ENCODE data around the gene GATD1. TPM values are rescaled to one million over a fixed set of nuclear protein-coding genes. Genes with fewer than 3 reads are reported as not detected.

GATD1 gene
- total and polyA plus RNA-seq, 2 experiments from 2014 or later, result 39.3 to 51.0 TPM

DNA sequence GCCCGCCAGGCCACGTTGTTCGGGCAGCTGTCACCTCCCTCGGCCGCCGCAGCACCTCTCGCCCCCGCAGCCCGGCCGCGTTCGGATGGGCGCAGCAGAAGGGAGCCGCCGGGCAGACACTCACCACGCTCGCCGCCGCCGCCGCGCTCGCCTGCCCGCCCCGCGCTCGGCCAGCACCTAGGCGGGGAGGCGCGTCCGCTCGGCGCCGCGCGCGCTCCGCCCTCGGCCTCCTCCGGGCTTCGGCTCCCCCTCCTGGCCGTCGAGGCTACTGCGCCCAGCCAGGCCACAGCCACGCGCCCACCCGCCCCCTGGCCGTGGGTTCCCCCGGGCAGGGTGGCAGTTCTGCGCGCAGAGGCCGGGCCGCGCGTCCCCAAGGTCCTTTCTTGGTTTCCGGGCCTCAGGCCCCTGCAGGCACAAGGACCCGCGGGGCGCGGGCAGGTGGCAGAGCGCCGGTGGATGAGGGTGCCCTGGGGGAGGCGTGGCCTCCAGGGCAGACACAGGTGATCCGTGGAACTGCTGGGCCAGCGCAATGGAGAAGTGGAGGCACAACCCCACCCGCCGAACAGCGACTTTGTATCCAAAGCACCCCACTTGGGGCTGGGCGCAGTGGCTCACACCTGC is 20.9 kb upstream of the GATD1 start, which contains the start of gene SLC25A22:
Gene SLC25A22, minus strand, starts transcription at position 189 of the 621 bp plus-strand sequence. CDS start 3,275 bp downstream, outside the sequence.
- peaks cover 5% of the 10 kb centered on the region for H3K27me3 Mint-ChIP-seq (ENCODE audit: insufficient read depth, low read depth, poor library complexity)
- H3K4me1 ChIP-seq (ENCODE audit: insufficient read depth), result peaks cover 8% of the 10 kb centered on the region; the same call in 1 of the 2 replicates
- peak within 1 kb of the TSS; percentile 81 for H3K4me3 Mint-ChIP-seq
- H3K79me2 ChIP-seq (replicated peaks; ENCODE audit: insufficient read depth), result no peaks in the 10 kb centered on the region; the same call in 1 of the 2 replicates
- H3K27me3 ChIP-seq (ENCODE audit: insufficient read depth), result no peaks in the 10 kb centered on the region
- TF ChIP-seq, protein P1, sequence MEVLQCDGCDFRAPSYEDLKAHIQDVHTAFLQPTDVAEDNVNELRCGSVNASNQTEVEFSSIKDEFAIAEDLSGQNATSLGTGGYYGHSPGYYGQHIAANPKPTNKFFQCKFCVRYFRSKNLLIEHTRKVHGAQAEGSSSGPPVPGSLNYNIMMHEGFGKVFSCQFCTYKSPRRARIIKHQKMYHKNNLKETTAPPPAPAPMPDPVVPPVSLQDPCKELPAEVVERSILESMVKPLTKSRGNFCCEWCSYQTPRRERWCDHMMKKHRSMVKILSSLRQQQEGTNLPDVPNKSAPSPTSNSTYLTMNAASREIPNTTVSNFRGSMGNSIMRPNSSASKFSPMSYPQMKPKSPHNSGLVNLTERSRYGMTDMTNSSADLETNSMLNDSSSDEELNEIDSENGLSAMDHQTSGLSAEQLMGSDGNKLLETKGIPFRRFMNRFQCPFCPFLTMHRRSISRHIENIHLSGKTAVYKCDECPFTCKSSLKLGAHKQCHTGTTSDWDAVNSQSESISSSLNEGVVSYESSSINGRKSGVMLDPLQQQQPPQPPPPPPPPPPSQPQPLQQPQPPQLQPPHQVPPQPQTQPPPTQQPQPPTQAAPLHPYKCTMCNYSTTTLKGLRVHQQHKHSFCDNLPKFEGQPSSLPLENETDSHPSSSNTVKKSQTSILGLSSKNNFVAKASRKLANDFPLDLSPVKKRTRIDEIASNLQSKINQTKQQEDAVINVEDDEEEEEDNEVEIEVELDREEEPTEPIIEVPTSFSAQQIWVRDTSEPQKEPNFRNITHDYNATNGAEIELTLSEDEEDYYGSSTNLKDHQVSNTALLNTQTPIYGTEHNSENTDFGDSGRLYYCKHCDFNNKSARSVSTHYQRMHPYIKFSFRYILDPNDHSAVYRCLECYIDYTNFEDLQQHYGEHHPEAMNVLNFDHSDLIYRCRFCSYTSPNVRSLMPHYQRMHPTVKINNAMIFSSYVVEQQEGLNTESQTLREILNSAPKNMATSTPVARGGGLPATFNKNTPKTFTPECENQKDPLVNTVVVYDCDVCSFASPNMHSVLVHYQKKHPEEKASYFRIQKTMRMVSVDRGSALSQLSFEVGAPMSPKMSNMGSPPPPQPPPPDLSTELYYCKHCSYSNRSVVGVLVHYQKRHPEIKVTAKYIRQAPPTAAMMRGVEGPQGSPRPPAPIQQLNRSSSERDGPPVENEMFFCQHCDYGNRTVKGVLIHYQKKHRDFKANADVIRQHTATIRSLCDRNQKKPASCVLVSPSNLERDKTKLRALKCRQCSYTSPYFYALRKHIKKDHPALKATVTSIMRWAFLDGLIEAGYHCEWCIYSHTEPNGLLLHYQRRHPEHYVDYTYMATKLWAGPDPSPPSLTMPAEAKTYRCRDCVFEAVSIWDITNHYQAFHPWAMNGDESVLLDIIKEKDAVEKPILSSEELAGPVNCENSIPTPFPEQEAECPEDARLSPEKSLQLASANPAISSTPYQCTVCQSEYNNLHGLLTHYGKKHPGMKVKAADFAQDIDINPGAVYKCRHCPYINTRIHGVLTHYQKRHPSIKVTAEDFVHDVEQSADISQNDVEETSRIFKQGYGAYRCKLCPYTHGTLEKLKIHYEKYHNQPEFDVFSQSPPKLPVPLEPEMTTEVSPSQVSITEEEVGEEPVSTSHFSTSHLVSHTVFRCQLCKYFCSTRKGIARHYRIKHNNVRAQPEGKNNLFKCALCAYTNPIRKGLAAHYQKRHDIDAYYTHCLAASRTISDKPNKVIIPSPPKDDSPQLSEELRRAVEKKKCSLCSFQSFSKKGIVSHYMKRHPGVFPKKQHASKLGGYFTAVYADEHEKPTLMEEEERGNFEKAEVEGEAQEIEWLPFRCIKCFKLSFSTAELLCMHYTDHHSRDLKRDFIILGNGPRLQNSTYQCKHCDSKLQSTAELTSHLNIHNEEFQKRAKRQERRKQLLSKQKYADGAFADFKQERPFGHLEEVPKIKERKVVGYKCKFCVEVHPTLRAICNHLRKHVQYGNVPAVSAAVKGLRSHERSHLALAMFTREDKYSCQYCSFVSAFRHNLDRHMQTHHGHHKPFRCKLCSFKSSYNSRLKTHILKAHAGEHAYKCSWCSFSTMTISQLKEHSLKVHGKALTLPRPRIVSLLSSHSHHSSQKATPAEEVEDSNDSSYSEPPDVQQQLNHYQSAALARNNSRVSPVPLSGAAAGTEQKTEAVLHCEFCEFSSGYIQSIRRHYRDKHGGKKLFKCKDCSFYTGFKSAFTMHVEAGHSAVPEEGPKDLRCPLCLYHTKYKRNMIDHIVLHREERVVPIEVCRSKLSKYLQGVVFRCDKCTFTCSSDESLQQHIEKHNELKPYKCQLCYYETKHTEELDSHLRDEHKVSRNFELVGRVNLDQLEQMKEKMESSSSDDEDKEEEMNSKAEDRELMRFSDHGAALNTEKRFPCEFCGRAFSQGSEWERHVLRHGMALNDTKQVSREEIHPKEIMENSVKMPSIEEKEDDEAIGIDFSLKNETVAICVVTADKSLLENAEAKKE (CRISPR knock-in tag; IDR thresholded peaks at IDR 0.05), result no peak
- TF ChIP-seq POLR2AphosphoS5 (IDR thresholded peaks at IDR 0.05; ENCODE audit: low read depth), result peak; percentile 30; the same call in 1 of the 2 replicates
- no peak for TF ChIP-seq ZNF114 (CRISPR knock-in tag; IDR thresholded peaks at IDR 0.05)
- TF ChIP-seq, protein P2, sequence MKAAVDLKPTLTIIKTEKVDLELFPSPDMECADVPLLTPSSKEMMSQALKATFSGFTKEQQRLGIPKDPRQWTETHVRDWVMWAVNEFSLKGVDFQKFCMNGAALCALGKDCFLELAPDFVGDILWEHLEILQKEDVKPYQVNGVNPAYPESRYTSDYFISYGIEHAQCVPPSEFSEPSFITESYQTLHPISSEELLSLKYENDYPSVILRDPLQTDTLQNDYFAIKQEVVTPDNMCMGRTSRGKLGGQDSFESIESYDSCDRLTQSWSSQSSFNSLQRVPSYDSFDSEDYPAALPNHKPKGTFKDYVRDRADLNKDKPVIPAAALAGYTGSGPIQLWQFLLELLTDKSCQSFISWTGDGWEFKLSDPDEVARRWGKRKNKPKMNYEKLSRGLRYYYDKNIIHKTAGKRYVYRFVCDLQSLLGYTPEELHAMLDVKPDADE (IDR thresholded peaks at IDR 0.05), result no peak
- TF ChIP-seq, protein P3, sequence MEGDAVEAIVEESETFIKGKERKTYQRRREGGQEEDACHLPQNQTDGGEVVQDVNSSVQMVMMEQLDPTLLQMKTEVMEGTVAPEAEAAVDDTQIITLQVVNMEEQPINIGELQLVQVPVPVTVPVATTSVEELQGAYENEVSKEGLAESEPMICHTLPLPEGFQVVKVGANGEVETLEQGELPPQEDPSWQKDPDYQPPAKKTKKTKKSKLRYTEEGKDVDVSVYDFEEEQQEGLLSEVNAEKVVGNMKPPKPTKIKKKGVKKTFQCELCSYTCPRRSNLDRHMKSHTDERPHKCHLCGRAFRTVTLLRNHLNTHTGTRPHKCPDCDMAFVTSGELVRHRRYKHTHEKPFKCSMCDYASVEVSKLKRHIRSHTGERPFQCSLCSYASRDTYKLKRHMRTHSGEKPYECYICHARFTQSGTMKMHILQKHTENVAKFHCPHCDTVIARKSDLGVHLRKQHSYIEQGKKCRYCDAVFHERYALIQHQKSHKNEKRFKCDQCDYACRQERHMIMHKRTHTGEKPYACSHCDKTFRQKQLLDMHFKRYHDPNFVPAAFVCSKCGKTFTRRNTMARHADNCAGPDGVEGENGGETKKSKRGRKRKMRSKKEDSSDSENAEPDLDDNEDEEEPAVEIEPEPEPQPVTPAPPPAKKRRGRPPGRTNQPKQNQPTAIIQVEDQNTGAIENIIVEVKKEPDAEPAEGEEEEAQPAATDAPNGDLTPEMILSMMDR (conservative IDR thresholded peaks at IDR 0.05; ENCODE audit: low read depth in 2 of 2), result peak; percentile 61 to 73
- TF ChIP-seq, protein P4, sequence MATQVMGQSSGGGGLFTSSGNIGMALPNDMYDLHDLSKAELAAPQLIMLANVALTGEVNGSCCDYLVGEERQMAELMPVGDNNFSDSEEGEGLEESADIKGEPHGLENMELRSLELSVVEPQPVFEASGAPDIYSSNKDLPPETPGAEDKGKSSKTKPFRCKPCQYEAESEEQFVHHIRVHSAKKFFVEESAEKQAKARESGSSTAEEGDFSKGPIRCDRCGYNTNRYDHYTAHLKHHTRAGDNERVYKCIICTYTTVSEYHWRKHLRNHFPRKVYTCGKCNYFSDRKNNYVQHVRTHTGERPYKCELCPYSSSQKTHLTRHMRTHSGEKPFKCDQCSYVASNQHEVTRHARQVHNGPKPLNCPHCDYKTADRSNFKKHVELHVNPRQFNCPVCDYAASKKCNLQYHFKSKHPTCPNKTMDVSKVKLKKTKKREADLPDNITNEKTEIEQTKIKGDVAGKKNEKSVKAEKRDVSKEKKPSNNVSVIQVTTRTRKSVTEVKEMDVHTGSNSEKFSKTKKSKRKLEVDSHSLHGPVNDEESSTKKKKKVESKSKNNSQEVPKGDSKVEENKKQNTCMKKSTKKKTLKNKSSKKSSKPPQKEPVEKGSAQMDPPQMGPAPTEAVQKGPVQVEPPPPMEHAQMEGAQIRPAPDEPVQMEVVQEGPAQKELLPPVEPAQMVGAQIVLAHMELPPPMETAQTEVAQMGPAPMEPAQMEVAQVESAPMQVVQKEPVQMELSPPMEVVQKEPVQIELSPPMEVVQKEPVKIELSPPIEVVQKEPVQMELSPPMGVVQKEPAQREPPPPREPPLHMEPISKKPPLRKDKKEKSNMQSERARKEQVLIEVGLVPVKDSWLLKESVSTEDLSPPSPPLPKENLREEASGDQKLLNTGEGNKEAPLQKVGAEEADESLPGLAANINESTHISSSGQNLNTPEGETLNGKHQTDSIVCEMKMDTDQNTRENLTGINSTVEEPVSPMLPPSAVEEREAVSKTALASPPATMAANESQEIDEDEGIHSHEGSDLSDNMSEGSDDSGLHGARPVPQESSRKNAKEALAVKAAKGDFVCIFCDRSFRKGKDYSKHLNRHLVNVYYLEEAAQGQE (IDR thresholded peaks at IDR 0.05; ENCODE audit: unreplicated experiment), result no peak
- DNase-seq (ENCODE audit: low spot score), result peak; percentile 90
- H3K4me2 ChIP-seq, result peak within 1 kb of the TSS; percentile 95
- H3K4me3 ChIP-seq, result peak within 1 kb of the TSS; percentile 86
- H2AFZ ChIP-seq, result peak within 1 kb of the TSS; percentile 52; the same call in 1 of the 2 replicates
- ATAC-seq, result peak; percentile 61
- H3K27ac Mint-ChIP-seq, result no peak within 1 kb of the TSS
- H3K9me2 ChIP-seq (ENCODE audit: insufficient read depth), result no peaks in the 10 kb centered on the region
- H4K20me1 ChIP-seq (replicated peaks; ENCODE audit: insufficient read depth), result no peaks in the 10 kb centered on the region
- H3K27ac ChIP-seq (ENCODE audit: low read depth), result peak within 1 kb of the TSS; percentile 69; the same call in 1 of the 2 replicates
- peaks cover 16% of the 10 kb centered on the region; the same call in 2 of the 3 replicates for H3K4me1 Mint-ChIP-seq
- peaks cover 6% of the 10 kb centered on the region; the same call in 1 of the 3 replicates for H3K36me3 Mint-ChIP-seq (ENCODE audit: low read depth)
- H3K9me3 Mint-ChIP-seq, result no peaks in the 10 kb centered on the region
- H3K36me3 ChIP-seq (ENCODE audit: insufficient read depth), result no peaks in the 10 kb centered on the region
- H3F3A ChIP-seq (replicated peaks; ENCODE audit: low read depth), result peaks cover 14% of the 10 kb centered on the region

Measured in GM23338 (cell line).